GM12878 (cell line): ENCODE data around the gene PLCG1. TPM values are rescaled to one million over a fixed set of nuclear protein-coding genes. Genes with fewer than 3 reads are reported as not detected.

Experiments used
- ATAC-seq: fragments of 200-7000 bp; cut with Tn5 transposase; 3 replicates; pipeline ENCODE4 v1.9.1; 2020; ENCODE audit warnings: mild to moderate bottlenecking, moderate library complexity
- BruUV-seq: library from RNA; stranded (reverse); fragments of 400-500 nt; replicated peaks from 2 replicates; lab custom pipeline; 2021; lab: Mats Ljungman, UMichigan
- CTCF ChIA-PET: fragments of 300-600 bp; sonication (Branson Sonifier 250); formaldehyde crosslinking; extraction: SDS; loops from one replicate; lab custom pipeline; 2021; ENCODE audit warnings: inconsistent platforms; lab: Yijun Ruan, JAX
- POLR2A ChIA-PET: fragments of 350-600 bp; formaldehyde crosslinking; extraction: SDS; loops from one replicate; lab custom pipeline; 2021; ENCODE audit warnings: inconsistent platforms; lab: Charles Lee
- RAD21 ChIA-PET: fragments of 300-600 bp; sonication (Branson Sonifier 250); formaldehyde crosslinking; loops from one replicate; lab custom pipeline; 2023; ENCODE audit warnings: antibody characterized with exemption; ENCODE audit not compliant: unreplicated experiment; lab: Charles Lee
- SMC1A ChIA-PET: fragments of 300-600 bp; sonication (Branson Sonifier 250); formaldehyde crosslinking; loops from one replicate; lab custom pipeline; 2023; ENCODE audit not compliant: unreplicated experiment, uncharacterized antibody; lab: Charles Lee
- DNase-seq: peaks from one replicate; pipeline ENCODE4 v3.0.0-alpha.2; 2011; ENCODE audit warnings: low read depth, low spot score
- FAIRE-seq: peaks from 3 replicates; lab custom pipeline; 2011; peaks lifted over from hg19 to GRCh38; lab: Jason Lieb, UNC
- H2AFZ ChIP-seq: 2 replicates; pipeline ENCODE4 v1.6.0; 2011; ENCODE audit warnings: low read depth, low read length, control low read depth; ENCODE audit not compliant: control insufficient read depth
- H3K27ac ChIP-seq: 2 replicates; pipeline ENCODE4 v1.5.1; 2011; ENCODE audit warnings: control low read depth; ENCODE audit not compliant: control insufficient read depth, insufficient read depth
- H3K27me3 ChIP-seq, 2 experiments: replicated peaks in 1 of 2; 2 replicates each; pipeline versions ENCODE4 v1.6.0 to v1.6.1; 2011; ENCODE audit warnings: low read length in 1 of 2; ENCODE audit not compliant: control insufficient read depth in 2 of 2, insufficient read depth in 2 of 2
- H3K36me3 ChIP-seq, 2 experiments: 2 replicates each; pipeline ENCODE4 v1.5.1; 2011; ENCODE audit warnings: low read length in 1 of 2; ENCODE audit not compliant: control insufficient read depth in 2 of 2, insufficient read depth in 2 of 2
- H3K4me1 ChIP-seq: 2 replicates; pipeline ENCODE4 v1.6.1; 2011; ENCODE audit warnings: mild to moderate bottlenecking, low read length, moderate library complexity, mixed read lengths; ENCODE audit not compliant: control insufficient read depth, insufficient read depth
- H3K4me2 ChIP-seq: 2 replicates; pipeline ENCODE4 v1.6.0; 2011; ENCODE audit warnings: control low read depth; ENCODE audit not compliant: control insufficient read depth, insufficient read depth
- H3K4me3 ChIP-seq: fragments of 200-600 bp; sonication (generic); 2 replicates; pipeline ENCODE4 v1.5.1; 2016
- H3K79me2 ChIP-seq: 2 replicates; pipeline ENCODE4 v1.6.0; 2011; ENCODE audit warnings: low read length; ENCODE audit not compliant: control insufficient read depth, insufficient read depth
- H3K9ac ChIP-seq: 2 replicates; pipeline ENCODE4 v1.8.0; 2011; ENCODE audit warnings: low read length, control low read depth, mixed read lengths; ENCODE audit not compliant: control insufficient read depth, insufficient read depth
- H3K9me3 ChIP-seq: replicated peaks from 3 replicates; pipeline ENCODE4 v1.5.1; 2011; ENCODE audit warnings: mild to moderate bottlenecking, low read length; ENCODE audit not compliant: control insufficient read depth, insufficient read depth
- H4K20me1 ChIP-seq: 2 replicates; pipeline ENCODE4 v1.6.0; 2011; ENCODE audit not compliant: control insufficient read depth, insufficient read depth
- ASH2L ChIP-seq: fragments of 300-600, 200-600 bp; sonication (generic); IDR thresholded peaks from 2 replicates; pipeline ENCODE4 v1.6.1; 2017; ENCODE audit warnings: low read depth, mild to moderate bottlenecking, borderline replicate concordance
- CEBPB ChIP-seq, 2 experiments: fragments of 150-350 bp in 1 of 2; IDR thresholded peaks; 2 replicates each; pipeline ENCODE4 v1.6.1; 2012 to 2014; ENCODE audit warnings: low read depth in 2 of 2, low read length in 2 of 2, borderline replicate concordance in 1 of 2, inconsistent platforms in 1 of 2
- MEF2B ChIP-seq: fragments of 450-650 bp; IDR thresholded peaks from 2 replicates; pipeline ENCODE4 v1.6.1; 2018; ENCODE audit warnings: mild to moderate bottlenecking, moderate library complexity; ENCODE audit not compliant: partially characterized antibody, poor library complexity, severe bottlenecking
- PML ChIP-seq: IDR thresholded peaks from 2 replicates; pipeline ENCODE4 v1.6.1; 2012; ENCODE audit warnings: low read length, inconsistent platforms
- POU2F2 ChIP-seq: IDR thresholded peaks from 3 replicates; pipeline ENCODE4 v1.6.1; 2011; ENCODE audit warnings: low read depth, mild to moderate bottlenecking, low read length, borderline replicate concordance
- SREBF1 ChIP-seq: IDR thresholded peaks from 2 replicates; pipeline ENCODE4 v1.6.1; 2012; ENCODE audit warnings: mild to moderate bottlenecking, low read length
- WGBS: methylation state at CpG from one replicate; pipeline ENCODE4 v1.1.6; 2016; ENCODE audit warnings: low lambda C conversion rate; ENCODE audit not compliant: insufficient replicate concordance, insufficient coverage; ENCODE audit errors: missing lambda C conversion rate; 5-methylcytosine and 5-hydroxymethylcytosine counted together
- in situ Hi-C: fragments of 300-500 bp; cut with MboI; formaldehyde crosslinking; loops from 9 replicates; pipeline ENCODE4 v1.14.3; 2018; ENCODE audit warnings: mixed read lengths
- intact Hi-C: fragments of 100-400 bp; cut with micrococcal nuclease; formaldehyde crosslinking; loops from one replicate; pipeline ENCODE4 v1.14.2; 2022; ENCODE audit not compliant: unreplicated experiment
- polyA plus RNA-seq, 11 experiments: library from polyadenylated mRNA; depleted of rRNA in 4 of 11; unstranded in 6 of 11; stranded (reverse) in 5 of 11; fragments of >200 nt; fragmentation: Nextera tagmentation in 4 of 11; fragmentation: Illumina TruSeq in 1 of 11; extraction: Ambion mirVana in 4 of 11; extraction: Trizol in 1 of 11; gene quantifications; 1 replicate in 1 of 11; 2 replicates in 10 of 11; pipeline versions ENCODE4 v1.2.1 to v1.2.3, GENCODE V29; 2011 to 2016; ENCODE audit warnings: inconsistent platforms in 2 of 11, missing spikeins in 2 of 11, low read depth in 1 of 11
- total RNA-seq, 4 experiments: library from RNA; depleted of rRNA in 3 of 4; stranded (reverse); fragments of >200 nt in 3 of 4; fragmentation: Illumina TruSeq in 1 of 4; extraction: Trizol in 1 of 4; gene quantifications; 2 replicates each; pipeline versions ENCODE4 v1.2.1 to v1.2.3, GENCODE V29; 2013 to 2021
- TF ChIP-seq, protein P1 (sequence below): fragments of 450-650 bp; formaldehyde crosslinking; IDR thresholded peaks from 2 replicates; pipeline ENCODE4 v1.4.0; 2020; ENCODE audit warnings: mild to moderate bottlenecking, moderate library complexity

Gene PLCG1
- total and polyA plus RNA-seq, 10 of the 15 experiments (the other 5 are each of a cell fraction or from before 2014, with no cell fraction given), result 2.6 to 114 (median 45.3) TPM

DNA sequence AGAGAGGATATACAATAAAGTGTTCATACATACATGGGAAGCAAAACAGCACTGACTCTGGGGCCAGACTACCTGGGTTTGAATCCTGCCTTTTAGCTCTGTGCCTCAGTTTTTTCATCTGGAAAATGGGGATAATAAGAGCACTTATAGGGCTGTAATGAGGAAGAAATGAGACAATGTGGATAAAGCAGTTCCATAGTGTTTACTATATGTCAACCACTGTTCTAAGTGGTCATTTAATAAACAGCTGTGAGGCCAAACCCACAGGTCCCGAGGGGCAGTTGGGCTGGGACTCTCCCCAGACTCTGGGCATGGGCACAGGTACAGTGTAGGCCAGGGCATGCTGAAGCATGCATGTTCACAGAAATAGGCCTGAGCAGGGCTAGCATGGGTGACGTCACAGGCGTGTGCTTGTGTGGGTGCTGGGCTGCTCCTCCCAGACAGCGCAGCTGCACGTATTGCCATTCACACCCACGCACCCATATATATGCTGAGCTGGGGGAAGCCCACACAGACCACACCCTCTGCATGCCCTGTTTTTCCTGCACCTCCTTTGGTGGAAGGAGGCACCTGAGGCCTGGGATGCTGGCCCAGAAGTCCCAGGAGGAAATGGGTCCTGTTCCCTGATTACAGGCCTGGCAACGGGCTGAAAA is 3.5 kb upstream of the PLCG1 start (continued):
- TF ChIP-seq, protein P1, sequence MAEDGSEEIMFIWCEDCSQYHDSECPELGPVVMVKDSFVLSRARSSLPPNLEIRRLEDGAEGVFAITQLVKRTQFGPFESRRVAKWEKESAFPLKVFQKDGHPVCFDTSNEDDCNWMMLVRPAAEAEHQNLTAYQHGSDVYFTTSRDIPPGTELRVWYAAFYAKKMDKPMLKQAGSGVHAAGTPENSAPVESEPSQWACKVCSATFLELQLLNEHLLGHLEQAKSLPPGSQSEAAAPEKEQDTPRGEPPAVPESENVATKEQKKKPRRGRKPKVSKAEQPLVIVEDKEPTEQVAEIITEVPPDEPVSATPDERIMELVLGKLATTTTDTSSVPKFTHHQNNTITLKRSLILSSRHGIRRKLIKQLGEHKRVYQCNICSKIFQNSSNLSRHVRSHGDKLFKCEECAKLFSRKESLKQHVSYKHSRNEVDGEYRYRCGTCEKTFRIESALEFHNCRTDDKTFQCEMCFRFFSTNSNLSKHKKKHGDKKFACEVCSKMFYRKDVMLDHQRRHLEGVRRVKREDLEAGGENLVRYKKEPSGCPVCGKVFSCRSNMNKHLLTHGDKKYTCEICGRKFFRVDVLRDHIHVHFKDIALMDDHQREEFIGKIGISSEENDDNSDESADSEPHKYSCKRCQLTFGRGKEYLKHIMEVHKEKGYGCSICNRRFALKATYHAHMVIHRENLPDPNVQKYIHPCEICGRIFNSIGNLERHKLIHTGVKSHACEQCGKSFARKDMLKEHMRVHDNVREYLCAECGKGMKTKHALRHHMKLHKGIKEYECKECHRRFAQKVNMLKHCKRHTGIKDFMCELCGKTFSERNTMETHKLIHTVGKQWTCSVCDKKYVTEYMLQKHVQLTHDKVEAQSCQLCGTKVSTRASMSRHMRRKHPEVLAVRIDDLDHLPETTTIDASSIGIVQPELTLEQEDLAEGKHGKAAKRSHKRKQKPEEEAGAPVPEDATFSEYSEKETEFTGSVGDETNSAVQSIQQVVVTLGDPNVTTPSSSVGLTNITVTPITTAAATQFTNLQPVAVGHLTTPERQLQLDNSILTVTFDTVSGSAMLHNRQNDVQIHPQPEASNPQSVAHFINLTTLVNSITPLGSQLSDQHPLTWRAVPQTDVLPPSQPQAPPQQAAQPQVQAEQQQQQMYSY (CRISPR knock-in tag), result no peak

DNA sequence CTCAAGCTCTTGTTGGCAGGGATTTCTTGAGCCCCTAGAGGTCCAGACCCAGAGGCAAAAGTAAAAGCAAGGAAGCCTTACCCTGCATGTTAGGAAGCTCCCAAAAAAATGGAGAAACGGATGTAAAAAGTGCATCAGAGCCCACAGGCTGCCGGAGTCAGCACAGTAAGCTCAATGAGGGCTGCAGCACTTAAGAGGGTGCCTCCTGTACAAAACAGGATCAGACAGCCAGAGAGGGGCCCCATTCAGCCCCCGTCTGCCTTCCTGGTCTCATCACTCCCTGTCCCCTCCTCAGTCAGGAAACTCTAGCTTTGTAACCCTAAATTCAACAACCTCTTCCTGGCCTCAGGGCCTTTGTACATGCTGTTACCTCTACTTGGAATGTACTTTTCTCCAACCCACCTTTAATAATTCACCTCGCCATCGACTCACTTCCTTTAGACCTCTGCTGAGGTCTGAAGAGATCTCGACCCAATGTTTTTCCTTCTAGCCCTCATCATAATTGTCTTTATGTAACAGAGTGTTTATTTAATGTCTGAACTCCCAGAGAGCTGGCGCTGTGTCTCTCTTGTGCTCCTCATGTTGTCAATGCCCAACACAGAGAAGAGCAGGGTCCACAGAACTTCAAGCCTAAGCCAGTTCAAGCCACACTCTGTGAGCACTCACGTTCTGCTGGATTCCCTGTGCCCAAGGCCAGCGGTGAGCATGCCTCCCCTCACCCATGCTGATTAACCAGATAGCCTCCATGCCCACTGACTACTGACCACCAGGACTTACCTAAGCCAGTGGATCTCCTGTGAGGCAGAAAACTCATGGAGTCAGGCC is 2.8 kb upstream of the PLCG1 start:
- ATAC-seq, result no peak
- no peak overlapping the region for H3K9ac ChIP-seq
- 83% methylated on average over 9 of the region's 9 CpGs for WGBS
- H3K27ac ChIP-seq, result peak overlapping the region; percentile 20; the same call in 1 of the 2 replicates
- peak overlapping the region; percentile 57 for H3K4me2 ChIP-seq
- no TSS peak for BruUV-seq
- ChIA-PET RAD21 (interaction anchor here (0.7 to 7.8 kb wide), 32 partner anchors 9 to 206 kb away, joined by 3 to 72 read pairs (median 5); partner anchors contain the start of gene LPIN3), CTCF (interaction anchor here (0.6 to 6.2 kb wide), 52 partner anchors 9 to 389 kb away, joined by 3 to 110 read pairs (median 5); partner anchors contain the start of gene LPIN3), POLR2A (interaction anchor here (0.6 to 5.3 kb wide), 10 partner anchors 8 to 153 kb away, joined by 3 to 29 read pairs (median 8); no protein-coding TSS in a partner anchor), SMC1A (interaction anchor here (0.8 to 4.8 kb wide), 31 partner anchors 8 to 207 kb away, joined by 3 to 70 read pairs (median 4); partner anchors contain the start of gene LPIN3)
- H3K9me3 ChIP-seq, result no peaks in the 10 kb centered on the region
- intact Hi-C loops (loop anchor here (1.0 to 5.0 kb wide), 3 partner anchors 98 to 206 kb away; partner anchors contain the start of genes LPIN3 and ZHX3), in situ Hi-C loops (no loop called here)
- FAIRE-seq, result no peak
- no peaks in the 10 kb centered on the region for H3K36me3 ChIP-seq
- no peaks in the 10 kb centered on the region for H4K20me1 ChIP-seq
- no peak for TF ChIP-seq SREBF1
- no peak for TF ChIP-seq POU2F2
- 0 out of 2 replicates have a peak, but pooled peaks have one; percentile 15 for TF ChIP-seq ASH2L
- no peak for TF ChIP-seq MEF2B
- no peak for TF ChIP-seq PML
- no peak for TF ChIP-seq CEBPB (IDR thresholded peaks at IDR 0.05; ENCODE audit: borderline replicate concordance in 1 of 2, low read depth in 2 of 2, low read length in 2 of 2)
- no peaks in the 10 kb centered on the region for H3K27me3 ChIP-seq
- peak overlapping the region; percentile 41 for H2AFZ ChIP-seq
- H3K79me2 ChIP-seq, result peaks cover 26% of the 10 kb centered on the region
- no peak overlapping the region for H3K4me3 ChIP-seq
- H3K4me1 ChIP-seq, result peaks cover 40% of the 10 kb centered on the region
- DNase-seq, result no peak
